ENCODE data around the gene PTTG2.

- no peak for TF ChIP-seq JUN (CRISPR knock-in tag; IDR thresholded peaks at IDR 0.05)
- TF ChIP-seq, protein P1, sequence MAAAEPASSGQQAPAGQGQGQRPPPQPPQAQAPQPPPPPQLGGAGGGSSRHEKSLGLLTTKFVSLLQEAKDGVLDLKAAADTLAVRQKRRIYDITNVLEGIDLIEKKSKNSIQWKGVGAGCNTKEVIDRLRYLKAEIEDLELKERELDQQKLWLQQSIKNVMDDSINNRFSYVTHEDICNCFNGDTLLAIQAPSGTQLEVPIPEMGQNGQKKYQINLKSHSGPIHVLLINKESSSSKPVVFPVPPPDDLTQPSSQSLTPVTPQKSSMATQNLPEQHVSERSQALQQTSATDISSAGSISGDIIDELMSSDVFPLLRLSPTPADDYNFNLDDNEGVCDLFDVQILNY (CRISPR knock-in tag; IDR thresholded peaks at IDR 0.05) = no peak
- TF ChIP-seq ATF1 (CRISPR knock-in tag; IDR thresholded peaks at IDR 0.05) = no peak
- TF ChIP-seq, protein P2, sequence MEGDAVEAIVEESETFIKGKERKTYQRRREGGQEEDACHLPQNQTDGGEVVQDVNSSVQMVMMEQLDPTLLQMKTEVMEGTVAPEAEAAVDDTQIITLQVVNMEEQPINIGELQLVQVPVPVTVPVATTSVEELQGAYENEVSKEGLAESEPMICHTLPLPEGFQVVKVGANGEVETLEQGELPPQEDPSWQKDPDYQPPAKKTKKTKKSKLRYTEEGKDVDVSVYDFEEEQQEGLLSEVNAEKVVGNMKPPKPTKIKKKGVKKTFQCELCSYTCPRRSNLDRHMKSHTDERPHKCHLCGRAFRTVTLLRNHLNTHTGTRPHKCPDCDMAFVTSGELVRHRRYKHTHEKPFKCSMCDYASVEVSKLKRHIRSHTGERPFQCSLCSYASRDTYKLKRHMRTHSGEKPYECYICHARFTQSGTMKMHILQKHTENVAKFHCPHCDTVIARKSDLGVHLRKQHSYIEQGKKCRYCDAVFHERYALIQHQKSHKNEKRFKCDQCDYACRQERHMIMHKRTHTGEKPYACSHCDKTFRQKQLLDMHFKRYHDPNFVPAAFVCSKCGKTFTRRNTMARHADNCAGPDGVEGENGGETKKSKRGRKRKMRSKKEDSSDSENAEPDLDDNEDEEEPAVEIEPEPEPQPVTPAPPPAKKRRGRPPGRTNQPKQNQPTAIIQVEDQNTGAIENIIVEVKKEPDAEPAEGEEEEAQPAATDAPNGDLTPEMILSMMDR (IDR thresholded peaks at IDR 0.05) = no peak
- no peak for TF ChIP-seq ETV6 (CRISPR knock-in tag; IDR thresholded peaks at IDR 0.05)
- TF ChIP-seq CREB1 (CRISPR knock-in tag; IDR thresholded peaks at IDR 0.05) = no peak
These were observed 33.6 kb downstream of the PTTG2 start for GRCh38 chr4:37993806-37994205.
